OCI-LY7 (cell line): ENCODE data around the gene DXO.
"Not testable (repeated sequence)": the region's sequence is repeated elsewhere in the genome, so short reads cannot be mapped to it uniquely, and the experiment has no call there.

ENCODE experiments used
- EZH2phosphoT487 ChIP-seq: fragments of 200-600 bp; sonication (generic); IDR thresholded peaks from 2 replicates; pipeline ENCODE4 v1.6.1; 2018; ENCODE audit warnings: low read depth, borderline replicate concordance, mild to moderate bottlenecking, mixed run types, antibody characterized with exemption, low read length, moderate library complexity, mixed read lengths
- TF ChIP-seq, protein P1 (sequence below): fragments of 200-600 bp; sonication (generic); conservative IDR thresholded peaks from 2 replicates; pipeline ENCODE4 v1.5.1; 2014; ENCODE audit warnings: mild to moderate bottlenecking, antibody characterized with exemption, low read length, moderate library complexity, mixed read lengths

DNA sequence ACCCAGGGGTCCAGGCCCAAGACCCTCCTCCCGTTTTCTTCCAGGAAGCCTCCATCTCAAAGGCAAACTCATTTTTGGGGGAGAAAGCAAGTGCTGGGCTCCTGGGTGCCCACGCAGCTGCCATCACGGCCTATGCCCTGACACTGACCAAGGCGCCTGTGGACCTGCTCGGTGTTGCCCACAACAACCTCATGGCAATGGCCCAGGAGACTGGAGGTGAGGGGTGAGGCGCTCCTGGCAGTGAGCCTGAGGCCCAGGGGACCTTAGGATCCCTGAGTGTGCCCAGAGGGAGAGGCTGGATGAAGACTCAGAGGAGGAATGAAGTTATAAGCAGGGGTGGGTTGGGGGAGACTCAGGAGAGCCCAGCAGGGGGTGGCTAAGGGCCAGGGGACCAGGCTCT, 24.4 kb upstream of the DXO start:
- TF ChIP-seq, protein P1, sequence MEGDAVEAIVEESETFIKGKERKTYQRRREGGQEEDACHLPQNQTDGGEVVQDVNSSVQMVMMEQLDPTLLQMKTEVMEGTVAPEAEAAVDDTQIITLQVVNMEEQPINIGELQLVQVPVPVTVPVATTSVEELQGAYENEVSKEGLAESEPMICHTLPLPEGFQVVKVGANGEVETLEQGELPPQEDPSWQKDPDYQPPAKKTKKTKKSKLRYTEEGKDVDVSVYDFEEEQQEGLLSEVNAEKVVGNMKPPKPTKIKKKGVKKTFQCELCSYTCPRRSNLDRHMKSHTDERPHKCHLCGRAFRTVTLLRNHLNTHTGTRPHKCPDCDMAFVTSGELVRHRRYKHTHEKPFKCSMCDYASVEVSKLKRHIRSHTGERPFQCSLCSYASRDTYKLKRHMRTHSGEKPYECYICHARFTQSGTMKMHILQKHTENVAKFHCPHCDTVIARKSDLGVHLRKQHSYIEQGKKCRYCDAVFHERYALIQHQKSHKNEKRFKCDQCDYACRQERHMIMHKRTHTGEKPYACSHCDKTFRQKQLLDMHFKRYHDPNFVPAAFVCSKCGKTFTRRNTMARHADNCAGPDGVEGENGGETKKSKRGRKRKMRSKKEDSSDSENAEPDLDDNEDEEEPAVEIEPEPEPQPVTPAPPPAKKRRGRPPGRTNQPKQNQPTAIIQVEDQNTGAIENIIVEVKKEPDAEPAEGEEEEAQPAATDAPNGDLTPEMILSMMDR = not testable (repeated sequence)
- not testable (repeated sequence) for TF ChIP-seq EZH2phosphoT487
